Activated CD8-positive, alpha-beta memory T cell treated with anti-CD3 and anti-CD28 coated beads, Interleukin-2, amount 50 U/mL, for 24 hours (primary cell): ENCODE measurements around the gene IL1RAPL2.
"Not testable (repeated sequence)": the region's sequence is repeated elsewhere in the genome, so short reads cannot be mapped to it uniquely, and the experiment has no call there.

Experiments
- DNase-seq: peaks from one replicate; pipeline ENCODE4 v3.0.0-alpha.2; 2020; ENCODE audit errors: extremely low read depth

IL1RAPL2 gene

GRCh38 chrX:105018865-105019264, 452.9 kb downstream of the IL1RAPL2 start:
- DNase-seq: no peak

- DNase-seq: not testable (repeated sequence)
Measured at GRCh38 chrX:105028962-105029361, 463.0 kb downstream of the IL1RAPL2 start.

GRCh38 chrX:105038672-105039328, 472.8 kb downstream of the IL1RAPL2 start:
- DNase-seq: no peak

- DNase-seq: no peak
Measured at GRCh38 chrX:105050921-105051320, 484.9 kb downstream of the IL1RAPL2 start.

- DNase-seq: no peak
Measured at GRCh38 chrX:105051364-105051763, 485.4 kb downstream of the IL1RAPL2 start.

GRCh38 chrX:105052926-105053325, 486.9 kb downstream of the IL1RAPL2 start:
- no peak for DNase-seq

GRCh38 chrX:105063743-105064142, 497.7 kb downstream of the IL1RAPL2 start:
- DNase-seq: no peak

GRCh38 chrX:105098201-105098600, 532.2 kb downstream of the IL1RAPL2 start:
- no peak for DNase-seq

GRCh38 chrX:105098812-105099211, 532.8 kb downstream of the IL1RAPL2 start:
- no peak for DNase-seq

GRCh38 chrX:105101378-105101777, 535.4 kb downstream of the IL1RAPL2 start:
- DNase-seq: no peak

- no peak for DNase-seq
Measured at GRCh38 chrX:105109936-105110335, 543.9 kb downstream of the IL1RAPL2 start.

- no peak for DNase-seq
Measured at GRCh38 chrX:105114554-105115130, 548.6 kb downstream of the IL1RAPL2 start.

GRCh38 chrX:105115596-105116320, 549.8 kb downstream of the IL1RAPL2 start:
- not testable (repeated sequence) for DNase-seq

GRCh38 chrX:105116486-105116885, 550.5 kb downstream of the IL1RAPL2 start:
- DNase-seq: no peak

GRCh38 chrX:105117621-105118020, 551.6 kb downstream of the IL1RAPL2 start:
- no peak for DNase-seq

- no peak for DNase-seq
Measured at GRCh38 chrX:105120463-105120862, 554.5 kb downstream of the IL1RAPL2 start.

GRCh38 chrX:105121186-105121585, 555.2 kb downstream of the IL1RAPL2 start:
- no peak for DNase-seq

GRCh38 chrX:105126201-105126600, 560.2 kb downstream of the IL1RAPL2 start:
- no peak for DNase-seq

- no peak for DNase-seq
Measured at GRCh38 chrX:105134273-105134672, 568.3 kb downstream of the IL1RAPL2 start.

GRCh38 chrX:105136786-105137185, 570.8 kb downstream of the IL1RAPL2 start:
- DNase-seq: no peak

- DNase-seq: no peak
Measured at GRCh38 chrX:105150036-105150435, 584.0 kb downstream of the IL1RAPL2 start.

GRCh38 chrX:105150557-105150956, 584.6 kb downstream of the IL1RAPL2 start:
- no peak for DNase-seq

GRCh38 chrX:105167233-105167632, 601.2 kb downstream of the IL1RAPL2 start:
- no peak for DNase-seq
